C4-2B (cell line): ENCODE measurements around the gene CORO2B.

Experiments
- ZFX ChIP-seq: fragments of 450-650 bp; IDR thresholded peaks from 2 replicates; pipeline ENCODE4 v1.6.1; 2017
- TF ChIP-seq, protein P1 (sequence below): fragments of 450-650 bp; conservative IDR thresholded peaks from 2 replicates; pipeline ENCODE4 v1.5.1; 2017; ENCODE audit warnings: mild to moderate bottlenecking

DNA sequence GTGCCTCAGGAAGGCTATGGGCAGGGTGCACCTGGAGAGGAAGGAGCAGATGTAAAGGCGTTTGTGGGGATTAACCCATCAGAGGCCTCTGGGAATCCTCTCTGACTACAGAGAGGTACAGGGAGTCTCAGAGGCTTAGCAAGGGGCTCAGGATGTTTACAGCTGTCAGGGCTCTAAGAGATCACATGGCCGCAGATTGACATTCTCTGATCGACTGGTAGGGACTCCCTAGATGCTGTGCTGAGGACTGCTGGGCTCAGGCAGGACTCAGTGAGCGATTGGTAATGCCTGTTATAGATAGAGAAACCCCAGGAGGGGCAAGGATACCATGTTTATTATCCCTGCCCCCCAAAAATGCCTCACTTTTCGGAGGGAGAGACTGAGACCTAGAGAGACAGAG is 103.5 kb downstream of the CORO2B start:
- TF ChIP-seq, protein P1, sequence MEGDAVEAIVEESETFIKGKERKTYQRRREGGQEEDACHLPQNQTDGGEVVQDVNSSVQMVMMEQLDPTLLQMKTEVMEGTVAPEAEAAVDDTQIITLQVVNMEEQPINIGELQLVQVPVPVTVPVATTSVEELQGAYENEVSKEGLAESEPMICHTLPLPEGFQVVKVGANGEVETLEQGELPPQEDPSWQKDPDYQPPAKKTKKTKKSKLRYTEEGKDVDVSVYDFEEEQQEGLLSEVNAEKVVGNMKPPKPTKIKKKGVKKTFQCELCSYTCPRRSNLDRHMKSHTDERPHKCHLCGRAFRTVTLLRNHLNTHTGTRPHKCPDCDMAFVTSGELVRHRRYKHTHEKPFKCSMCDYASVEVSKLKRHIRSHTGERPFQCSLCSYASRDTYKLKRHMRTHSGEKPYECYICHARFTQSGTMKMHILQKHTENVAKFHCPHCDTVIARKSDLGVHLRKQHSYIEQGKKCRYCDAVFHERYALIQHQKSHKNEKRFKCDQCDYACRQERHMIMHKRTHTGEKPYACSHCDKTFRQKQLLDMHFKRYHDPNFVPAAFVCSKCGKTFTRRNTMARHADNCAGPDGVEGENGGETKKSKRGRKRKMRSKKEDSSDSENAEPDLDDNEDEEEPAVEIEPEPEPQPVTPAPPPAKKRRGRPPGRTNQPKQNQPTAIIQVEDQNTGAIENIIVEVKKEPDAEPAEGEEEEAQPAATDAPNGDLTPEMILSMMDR, result no peak
- no peak for TF ChIP-seq ZFX
